ENCODE measurements around the gene PCDHAC1.

DNA sequence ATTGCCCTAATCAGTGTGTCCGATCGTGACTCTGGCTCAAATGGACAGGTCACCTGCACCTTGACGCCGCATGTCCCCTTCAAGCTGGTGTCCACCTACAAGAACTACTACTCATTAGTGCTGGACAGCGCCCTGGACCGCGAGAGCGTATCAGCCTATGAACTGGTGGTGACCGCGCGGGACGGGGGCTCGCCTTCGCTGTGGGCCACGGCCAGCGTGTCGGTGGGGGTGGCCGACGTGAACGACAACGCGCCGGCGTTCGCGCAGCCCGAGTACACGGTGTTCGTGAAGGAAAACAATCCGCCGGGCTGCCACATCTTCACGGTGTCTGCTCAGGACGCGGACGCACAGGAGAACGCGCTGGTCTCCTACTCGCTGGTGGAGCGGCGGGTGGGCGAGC lies 42.7 kb upstream of the PCDHAC1 start:
- TF ChIP-seq, protein P1, sequence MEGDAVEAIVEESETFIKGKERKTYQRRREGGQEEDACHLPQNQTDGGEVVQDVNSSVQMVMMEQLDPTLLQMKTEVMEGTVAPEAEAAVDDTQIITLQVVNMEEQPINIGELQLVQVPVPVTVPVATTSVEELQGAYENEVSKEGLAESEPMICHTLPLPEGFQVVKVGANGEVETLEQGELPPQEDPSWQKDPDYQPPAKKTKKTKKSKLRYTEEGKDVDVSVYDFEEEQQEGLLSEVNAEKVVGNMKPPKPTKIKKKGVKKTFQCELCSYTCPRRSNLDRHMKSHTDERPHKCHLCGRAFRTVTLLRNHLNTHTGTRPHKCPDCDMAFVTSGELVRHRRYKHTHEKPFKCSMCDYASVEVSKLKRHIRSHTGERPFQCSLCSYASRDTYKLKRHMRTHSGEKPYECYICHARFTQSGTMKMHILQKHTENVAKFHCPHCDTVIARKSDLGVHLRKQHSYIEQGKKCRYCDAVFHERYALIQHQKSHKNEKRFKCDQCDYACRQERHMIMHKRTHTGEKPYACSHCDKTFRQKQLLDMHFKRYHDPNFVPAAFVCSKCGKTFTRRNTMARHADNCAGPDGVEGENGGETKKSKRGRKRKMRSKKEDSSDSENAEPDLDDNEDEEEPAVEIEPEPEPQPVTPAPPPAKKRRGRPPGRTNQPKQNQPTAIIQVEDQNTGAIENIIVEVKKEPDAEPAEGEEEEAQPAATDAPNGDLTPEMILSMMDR (IDR thresholded peaks at IDR 0.05) = no peak
- TF ChIP-seq POLR2A (IDR thresholded peaks at IDR 0.05) = no peak

Measured in prostate gland (tissue), 2 donors.